GM13977 (cell line): ENCODE measurements around the gene CACNA2D3.

Source experiments
- DNase-seq: peaks from one replicate; pipeline ENCODE4 v3.0.0; 2012; ENCODE audit warnings: low spot score
- in situ Hi-C: fragments of 300-500 bp; cut with MboI; formaldehyde crosslinking; loops from one replicate; pipeline ENCODE4 v1.12.0; 2022; ENCODE audit warnings: low sequenced_read_pairs, low pct_unique_long_range_greater_than_20kb, mixed read lengths, inconsistent platforms; ENCODE audit not compliant: unreplicated experiment
- TF ChIP-seq, protein P1 (sequence below): IDR thresholded peaks from 2 replicates; pipeline ENCODE4 v1.5.1; 2012; ENCODE audit warnings: mild to moderate bottlenecking, control low read depth; ENCODE audit not compliant: insufficient read depth; ENCODE audit errors: extremely low read depth, missing control alignments

CACNA2D3 gene

DNA sequence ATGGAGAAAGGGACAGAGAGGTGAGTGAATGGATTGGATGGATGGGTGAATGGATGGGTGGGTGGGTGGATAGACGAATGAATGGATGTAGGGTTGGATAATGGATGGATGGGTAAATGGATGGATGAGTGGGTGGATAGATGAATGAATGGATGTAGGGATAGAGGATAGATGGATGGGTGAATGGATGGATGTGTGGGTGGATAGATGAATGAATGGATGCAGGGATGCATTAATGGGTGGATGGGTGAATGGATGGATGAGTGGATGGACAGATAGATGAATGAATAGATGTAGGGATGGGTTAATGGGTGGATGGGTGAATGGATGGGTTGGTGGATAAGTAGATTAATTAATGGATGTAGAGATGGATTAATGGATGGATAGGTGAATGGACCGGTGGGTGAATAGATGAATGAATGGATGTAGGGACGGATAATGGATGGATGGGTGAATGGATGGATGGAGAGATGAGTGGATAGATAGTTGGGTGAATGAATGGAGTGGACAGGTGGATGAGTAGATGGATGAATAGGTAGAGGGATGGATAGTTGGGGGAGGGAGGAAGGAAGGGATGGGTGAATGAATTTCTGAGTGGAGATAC, 28.6 kb downstream of the CACNA2D3 start:
- no peak for DNase-seq
- TF ChIP-seq, protein P1, sequence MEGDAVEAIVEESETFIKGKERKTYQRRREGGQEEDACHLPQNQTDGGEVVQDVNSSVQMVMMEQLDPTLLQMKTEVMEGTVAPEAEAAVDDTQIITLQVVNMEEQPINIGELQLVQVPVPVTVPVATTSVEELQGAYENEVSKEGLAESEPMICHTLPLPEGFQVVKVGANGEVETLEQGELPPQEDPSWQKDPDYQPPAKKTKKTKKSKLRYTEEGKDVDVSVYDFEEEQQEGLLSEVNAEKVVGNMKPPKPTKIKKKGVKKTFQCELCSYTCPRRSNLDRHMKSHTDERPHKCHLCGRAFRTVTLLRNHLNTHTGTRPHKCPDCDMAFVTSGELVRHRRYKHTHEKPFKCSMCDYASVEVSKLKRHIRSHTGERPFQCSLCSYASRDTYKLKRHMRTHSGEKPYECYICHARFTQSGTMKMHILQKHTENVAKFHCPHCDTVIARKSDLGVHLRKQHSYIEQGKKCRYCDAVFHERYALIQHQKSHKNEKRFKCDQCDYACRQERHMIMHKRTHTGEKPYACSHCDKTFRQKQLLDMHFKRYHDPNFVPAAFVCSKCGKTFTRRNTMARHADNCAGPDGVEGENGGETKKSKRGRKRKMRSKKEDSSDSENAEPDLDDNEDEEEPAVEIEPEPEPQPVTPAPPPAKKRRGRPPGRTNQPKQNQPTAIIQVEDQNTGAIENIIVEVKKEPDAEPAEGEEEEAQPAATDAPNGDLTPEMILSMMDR, result no peak
- in situ Hi-C loops, result no loop called here

DNA sequence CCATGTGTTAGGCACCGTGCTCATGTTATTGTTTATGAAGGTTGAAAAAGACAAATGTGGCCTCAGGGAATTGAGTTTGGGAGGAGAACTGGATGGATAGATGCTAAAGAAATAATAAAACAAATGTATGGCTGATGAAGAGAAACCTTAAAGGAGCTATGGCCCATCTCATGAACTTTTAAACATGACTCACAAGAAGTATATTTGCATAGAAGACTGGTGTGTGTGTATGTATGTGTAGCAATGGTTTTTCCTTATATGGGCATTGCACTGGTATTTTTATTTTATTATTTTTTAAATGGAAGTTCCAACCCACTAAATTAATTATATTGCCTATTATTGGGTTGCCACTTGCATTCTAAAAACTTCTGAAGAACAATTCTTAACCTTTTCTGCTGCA, 31.1 kb downstream of the CACNA2D3 start:
- TF ChIP-seq, protein P1, result no peak
- in situ Hi-C loops, result no loop called here
- DNase-seq, result no peak

DNA sequence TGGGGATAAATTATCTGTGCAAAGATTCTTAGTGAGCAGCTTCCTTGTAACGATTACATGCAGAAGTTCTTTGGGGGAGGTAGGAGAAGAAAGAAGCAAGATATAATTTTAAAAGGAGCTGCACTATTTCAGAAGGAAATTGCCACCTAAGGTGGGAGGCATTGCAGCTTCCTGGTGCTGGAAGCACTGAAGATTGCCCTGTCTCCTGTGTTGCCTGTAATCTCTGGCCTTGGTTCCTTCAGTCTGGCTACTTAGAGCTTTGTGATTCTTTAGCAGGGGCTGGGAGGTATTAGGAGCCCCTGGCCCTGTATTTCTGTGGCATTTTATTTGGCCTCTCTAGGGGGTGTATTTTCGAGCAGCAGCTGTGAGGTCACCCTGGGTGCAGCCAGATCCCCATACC, 35.5 kb downstream of the CACNA2D3 start:
- TF ChIP-seq, protein P1, result no peak
- in situ Hi-C loops, result no loop called here
- no peak for DNase-seq

DNA sequence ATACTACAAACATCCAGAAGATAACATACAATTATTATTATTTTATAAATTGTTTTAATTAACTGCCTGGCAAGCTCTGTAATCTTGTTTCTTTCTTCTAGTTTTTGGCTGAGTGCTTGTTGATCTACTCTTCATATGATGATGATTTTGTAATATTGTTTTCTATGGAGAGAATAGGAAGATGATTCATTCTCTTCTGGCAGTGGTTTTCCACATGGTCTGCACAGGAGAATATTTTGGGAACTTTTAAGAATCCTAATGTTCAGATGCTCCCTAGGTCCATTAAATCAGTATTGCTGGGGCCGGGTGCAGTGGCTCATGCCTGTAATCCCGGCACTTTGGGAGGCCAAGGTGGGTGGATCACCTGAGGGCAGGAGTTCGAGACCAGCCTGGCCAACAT, 37.6 kb downstream of the CACNA2D3 start:
- in situ Hi-C loops, result no loop called here
- TF ChIP-seq, protein P1, result no peak
- DNase-seq, result no peak

DNA sequence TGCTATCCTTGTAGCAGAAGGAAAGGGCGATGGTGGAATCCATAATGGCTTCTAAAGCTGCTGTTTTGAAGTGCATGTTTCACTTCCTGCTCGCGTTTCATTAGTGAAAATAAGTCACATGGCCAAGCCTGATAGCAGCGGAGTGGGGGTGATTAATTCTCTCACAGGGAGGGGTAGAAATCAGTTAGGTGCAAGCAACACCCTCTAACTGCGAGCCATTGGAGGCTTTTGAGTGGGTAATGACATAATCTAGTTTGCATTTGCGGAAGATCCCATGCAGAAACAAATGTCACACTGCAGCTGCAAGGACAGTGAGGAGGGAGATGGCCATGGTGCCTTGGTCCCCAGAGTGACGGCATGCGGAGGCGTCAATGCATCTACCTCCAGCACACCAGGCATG, 41.1 kb downstream of the CACNA2D3 start:
- in situ Hi-C loops, result no loop called here
- DNase-seq, result no peak
- TF ChIP-seq, protein P1, result no peak

DNA sequence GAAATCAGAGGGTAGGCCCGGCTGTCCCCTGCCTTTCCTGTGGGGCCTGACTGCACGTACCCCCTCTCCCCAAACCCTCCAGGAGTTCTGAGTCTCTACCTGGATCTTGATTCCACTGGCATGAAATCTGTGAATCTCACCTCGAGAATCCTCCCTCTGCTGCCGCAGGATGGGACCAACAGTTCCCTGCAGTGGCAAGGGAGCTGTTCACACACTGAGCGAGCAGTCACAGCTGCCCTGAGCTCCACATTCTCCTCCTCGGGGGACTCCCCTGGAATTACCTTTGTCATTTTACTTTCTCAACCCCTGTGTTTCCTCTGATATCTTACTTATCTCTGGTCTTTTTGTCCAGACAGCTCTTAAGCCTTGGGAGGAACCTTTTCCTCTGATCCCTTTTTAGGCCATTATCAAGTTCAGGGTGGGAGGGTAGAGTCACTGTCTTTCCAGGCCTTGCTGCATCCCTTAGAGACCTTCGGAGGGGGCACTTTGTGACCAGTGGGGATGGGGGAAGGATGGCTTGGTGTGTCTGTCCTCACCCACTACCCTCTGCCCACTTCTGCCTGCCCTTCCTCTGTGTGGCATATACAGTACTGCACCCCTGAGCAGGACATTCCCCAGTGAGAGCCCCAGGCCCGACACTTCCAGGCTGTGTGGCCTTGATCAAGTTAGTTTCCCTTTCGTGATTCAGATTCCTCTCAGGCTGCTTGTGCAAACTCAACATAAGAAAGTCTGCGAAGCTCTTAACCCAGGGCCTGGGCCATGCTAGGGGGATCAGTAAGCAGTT, 42.0 kb downstream of the CACNA2D3 start:
- in situ Hi-C loops, result no loop called here
- DNase-seq, result no peak
- TF ChIP-seq, protein P1, result no peak
